Bronchial epithelial cell (primary cell): ENCODE measurements around the gene CBLL1. TPM values are rescaled to one million over a fixed set of nuclear protein-coding genes. Genes with fewer than 3 reads are reported as not detected.

ENCODE experiments used
- DNase-seq: peaks from one replicate; pipeline ENCODE4 v3.0.0-alpha.2; 2010; ENCODE audit warnings: low read depth
- FAIRE-seq: peaks from 2 replicates; lab custom pipeline; 2011; peaks lifted over from hg19 to GRCh38; lab: Jason Lieb, UNC
- H3K27me3 ChIP-seq: 2 replicates; pipeline ENCODE4 v1.5.1; 2011; ENCODE audit warnings: low read length; ENCODE audit not compliant: control insufficient read depth, insufficient read depth
- H3K36me3 ChIP-seq: 2 replicates; pipeline ENCODE4 v1.5.1; 2011; ENCODE audit warnings: low read length; ENCODE audit not compliant: control insufficient read depth, insufficient read depth
- H3K4me3 ChIP-seq: 2 replicates; pipeline ENCODE4 v1.5.1; 2011; ENCODE audit warnings: mild to moderate bottlenecking, low read depth, low read length, control low read depth
- total RNA-seq: library from RNA; depleted of rRNA; stranded (reverse); fragments of >200 nt; gene quantifications from 2 replicates; pipeline ENCODE4 v1.2.1, GENCODE V29; 2014
- TF ChIP-seq, protein P1 (sequence below): IDR thresholded peaks from 2 replicates; pipeline ENCODE4 v1.5.1; 2011; ENCODE audit warnings: mild to moderate bottlenecking, moderate library complexity, low read length, control low read depth, inconsistent platforms; ENCODE audit not compliant: insufficient read depth, severe bottlenecking

Gene CBLL1
- total RNA-seq, 1 donor from 2014 or later, result 9.0 TPM

DNA sequence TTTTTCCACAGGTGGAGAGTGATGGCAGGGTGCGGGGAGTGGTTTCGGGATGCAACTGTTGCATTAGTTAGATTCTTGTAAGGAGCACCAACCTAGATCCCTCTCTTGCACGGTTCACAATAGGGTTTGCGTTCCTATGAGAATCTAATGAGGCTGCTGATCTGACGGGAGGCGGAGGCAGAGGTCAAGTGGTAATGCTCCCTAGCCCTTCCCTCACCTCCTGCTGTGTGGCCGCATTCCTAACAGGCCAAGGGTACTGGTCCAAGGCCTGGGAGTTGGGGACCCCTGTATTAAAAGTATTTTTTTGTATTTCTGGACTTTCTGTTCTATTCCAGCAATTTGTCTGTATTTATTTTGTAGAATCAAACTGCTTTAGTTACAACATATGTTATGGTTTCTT lies 7.2 kb downstream of the CBLL1 start:
- no peaks in the 10 kb centered on the region for H3K27me3 ChIP-seq
- DNase-seq (no peak), FAIRE-seq (no peak)
- H3K36me3 ChIP-seq, result peaks cover 9% of the 10 kb centered on the region
- H3K4me3 ChIP-seq, result no peak overlapping the region
- TF ChIP-seq, protein P1, sequence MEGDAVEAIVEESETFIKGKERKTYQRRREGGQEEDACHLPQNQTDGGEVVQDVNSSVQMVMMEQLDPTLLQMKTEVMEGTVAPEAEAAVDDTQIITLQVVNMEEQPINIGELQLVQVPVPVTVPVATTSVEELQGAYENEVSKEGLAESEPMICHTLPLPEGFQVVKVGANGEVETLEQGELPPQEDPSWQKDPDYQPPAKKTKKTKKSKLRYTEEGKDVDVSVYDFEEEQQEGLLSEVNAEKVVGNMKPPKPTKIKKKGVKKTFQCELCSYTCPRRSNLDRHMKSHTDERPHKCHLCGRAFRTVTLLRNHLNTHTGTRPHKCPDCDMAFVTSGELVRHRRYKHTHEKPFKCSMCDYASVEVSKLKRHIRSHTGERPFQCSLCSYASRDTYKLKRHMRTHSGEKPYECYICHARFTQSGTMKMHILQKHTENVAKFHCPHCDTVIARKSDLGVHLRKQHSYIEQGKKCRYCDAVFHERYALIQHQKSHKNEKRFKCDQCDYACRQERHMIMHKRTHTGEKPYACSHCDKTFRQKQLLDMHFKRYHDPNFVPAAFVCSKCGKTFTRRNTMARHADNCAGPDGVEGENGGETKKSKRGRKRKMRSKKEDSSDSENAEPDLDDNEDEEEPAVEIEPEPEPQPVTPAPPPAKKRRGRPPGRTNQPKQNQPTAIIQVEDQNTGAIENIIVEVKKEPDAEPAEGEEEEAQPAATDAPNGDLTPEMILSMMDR, result no peak

DNA sequence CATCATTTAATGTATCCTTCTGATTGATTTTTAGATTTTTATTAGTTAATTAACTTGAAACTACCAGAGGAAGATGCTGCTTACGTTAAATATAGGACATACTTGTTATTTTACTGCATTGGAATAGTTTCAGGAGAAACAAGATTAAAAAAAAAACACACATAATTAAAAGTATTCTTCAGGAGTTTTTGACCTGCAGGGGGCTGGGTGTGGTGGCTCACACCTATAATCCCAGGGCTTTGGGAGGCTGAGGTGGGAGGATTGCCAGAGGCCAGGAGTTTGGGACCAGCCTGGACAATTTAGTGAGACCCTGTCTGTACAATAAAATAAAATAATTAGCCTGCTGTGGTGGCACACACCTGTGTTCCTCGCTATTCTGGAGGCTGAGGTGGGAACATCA lies 10.7 kb downstream of the CBLL1 start:
- FAIRE-seq, result no peak
- Histone ChIP-seq H3K36me3 (peaks cover 9% of the 10 kb centered on the region), H3K4me3 (no peak overlapping the region), H3K27me3 (no peaks in the 10 kb centered on the region)
- TF ChIP-seq, protein P1, result no peak
- no peak for DNase-seq

DNA sequence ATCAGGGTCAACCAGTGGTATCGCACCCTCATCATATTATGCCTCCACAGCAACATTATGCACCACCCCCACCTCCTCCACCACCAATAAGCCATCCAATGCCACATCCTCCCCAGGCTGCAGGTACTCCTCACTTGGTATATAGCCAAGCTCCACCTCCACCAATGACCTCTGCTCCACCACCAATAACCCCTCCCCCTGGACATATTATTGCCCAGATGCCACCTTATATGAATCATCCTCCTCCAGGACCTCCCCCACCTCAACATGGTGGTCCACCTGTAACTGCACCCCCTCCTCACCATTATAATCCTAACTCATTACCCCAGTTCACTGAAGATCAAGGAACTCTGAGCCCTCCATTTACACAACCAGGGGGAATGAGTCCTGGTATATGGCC lies 14.7 kb downstream of the CBLL1 start:
- Histone ChIP-seq H3K36me3 (peaks cover 3% of the 10 kb centered on the region), H3K4me3 (no peak overlapping the region), H3K27me3 (no peaks in the 10 kb centered on the region)
- DNase-seq, result no peak
- FAIRE-seq, result no peak
- TF ChIP-seq, protein P1, result no peak

DNA sequence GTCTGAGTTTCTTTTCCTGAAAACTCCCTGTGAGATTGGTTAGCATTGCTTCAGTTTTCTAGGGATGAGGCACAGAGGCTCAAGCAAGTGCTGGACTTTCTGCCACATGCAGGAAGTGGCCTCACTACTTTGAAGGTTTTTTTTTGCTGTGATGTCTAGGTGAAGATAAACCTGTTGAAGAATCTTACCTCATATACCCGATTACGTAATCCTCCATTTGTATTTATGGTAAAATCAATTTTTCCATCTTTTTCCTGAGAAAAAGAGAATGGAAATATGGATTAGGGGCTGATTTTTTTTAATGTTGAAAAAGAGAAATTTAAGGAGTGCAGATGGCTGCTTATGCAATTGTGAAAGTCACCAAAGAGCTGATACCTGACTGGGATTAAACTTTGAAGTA lies 23.4 kb downstream of the CBLL1 start:
- Histone ChIP-seq H3K4me3 (no peak overlapping the region), H3K36me3 (no peaks in the 10 kb centered on the region), H3K27me3 (no peaks in the 10 kb centered on the region)
- TF ChIP-seq, protein P1, result no peak
- FAIRE-seq (no peak), DNase-seq (no peak)

DNA sequence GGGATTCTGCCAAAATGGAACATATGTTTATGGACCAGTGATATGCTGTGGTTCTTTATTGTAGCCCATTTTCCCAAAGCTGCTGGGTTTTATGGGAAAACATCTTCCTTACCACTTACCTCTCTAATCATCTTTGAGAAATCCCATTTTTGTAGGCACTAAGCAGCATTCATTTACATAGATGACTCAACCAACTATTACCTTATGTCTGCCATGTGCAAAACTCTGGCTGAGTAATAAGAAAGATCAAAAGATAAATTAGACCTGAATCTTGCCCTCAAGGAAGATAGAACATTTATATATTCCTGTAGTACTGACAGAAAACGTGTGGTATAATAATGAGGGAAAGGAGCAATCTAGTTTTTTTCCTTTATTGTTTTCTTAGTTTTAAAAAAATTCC lies 24.3 kb downstream of the CBLL1 start:
- no peaks in the 10 kb centered on the region for H3K36me3 ChIP-seq
- TF ChIP-seq, protein P1, result no peak
- no peak for FAIRE-seq
- peak; percentile 58 for DNase-seq
- H3K4me3 ChIP-seq, result no peak overlapping the region
- H3K27me3 ChIP-seq, result no peaks in the 10 kb centered on the region

DNA sequence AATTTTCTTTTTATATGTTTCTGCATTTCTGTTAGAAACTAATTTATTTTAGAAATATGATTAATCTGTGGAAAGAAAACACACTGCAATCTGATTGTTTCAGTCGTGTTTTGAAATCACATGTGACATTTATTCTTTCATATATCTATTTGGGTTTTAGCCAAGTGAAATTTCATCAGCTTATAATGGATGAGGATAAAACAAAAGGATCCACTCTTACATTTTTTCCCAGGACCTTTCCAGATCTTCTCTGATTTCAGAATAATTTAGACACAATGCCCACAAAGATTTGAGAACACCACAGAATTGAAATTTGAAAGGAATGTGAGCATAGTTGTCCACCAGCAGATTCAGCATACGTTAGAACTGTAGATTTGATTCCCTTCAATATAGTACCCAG lies 29.1 kb downstream of the CBLL1 start:
- Histone ChIP-seq H3K36me3 (no peaks in the 10 kb centered on the region), H3K4me3 (no peak overlapping the region), H3K27me3 (no peaks in the 10 kb centered on the region)
- no peak for DNase-seq
- TF ChIP-seq, protein P1, result no peak
- FAIRE-seq, result no peak
